Hippocampal formation (tissue), 2 donors: ENCODE results near the gene BLVRB.
"Not testable (repeated sequence)": the region's sequence is repeated elsewhere in the genome, so short reads cannot be mapped to it uniquely, and the experiment has no call there.

Experiments
- DNase-seq, 2 donors: peaks; one replicate each; lab custom pipeline; 2025; lab: John Stamatoyannopoulos, UW

BLVRB gene

DNA sequence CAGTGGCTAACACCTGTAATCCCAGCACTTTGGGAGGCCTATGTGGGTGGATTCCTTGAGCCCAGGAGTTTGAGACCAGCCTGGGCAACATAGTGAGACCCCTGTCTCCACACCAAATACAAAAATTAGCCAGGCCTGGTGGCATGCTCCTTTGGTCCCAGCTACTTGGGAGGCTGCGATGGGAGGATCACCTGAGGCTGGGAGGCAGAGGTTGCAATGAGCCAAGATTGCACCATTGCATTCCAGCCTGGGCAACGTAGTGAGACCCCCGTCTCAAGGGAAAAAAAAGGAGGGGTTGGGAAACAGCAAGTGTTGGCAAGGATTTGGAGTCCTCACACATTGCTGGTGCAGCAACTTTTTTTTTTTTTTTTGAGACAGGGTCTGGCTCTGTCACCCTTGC, 20.5 kb upstream of the BLVRB start:
- DNase-seq = no peak

DNA sequence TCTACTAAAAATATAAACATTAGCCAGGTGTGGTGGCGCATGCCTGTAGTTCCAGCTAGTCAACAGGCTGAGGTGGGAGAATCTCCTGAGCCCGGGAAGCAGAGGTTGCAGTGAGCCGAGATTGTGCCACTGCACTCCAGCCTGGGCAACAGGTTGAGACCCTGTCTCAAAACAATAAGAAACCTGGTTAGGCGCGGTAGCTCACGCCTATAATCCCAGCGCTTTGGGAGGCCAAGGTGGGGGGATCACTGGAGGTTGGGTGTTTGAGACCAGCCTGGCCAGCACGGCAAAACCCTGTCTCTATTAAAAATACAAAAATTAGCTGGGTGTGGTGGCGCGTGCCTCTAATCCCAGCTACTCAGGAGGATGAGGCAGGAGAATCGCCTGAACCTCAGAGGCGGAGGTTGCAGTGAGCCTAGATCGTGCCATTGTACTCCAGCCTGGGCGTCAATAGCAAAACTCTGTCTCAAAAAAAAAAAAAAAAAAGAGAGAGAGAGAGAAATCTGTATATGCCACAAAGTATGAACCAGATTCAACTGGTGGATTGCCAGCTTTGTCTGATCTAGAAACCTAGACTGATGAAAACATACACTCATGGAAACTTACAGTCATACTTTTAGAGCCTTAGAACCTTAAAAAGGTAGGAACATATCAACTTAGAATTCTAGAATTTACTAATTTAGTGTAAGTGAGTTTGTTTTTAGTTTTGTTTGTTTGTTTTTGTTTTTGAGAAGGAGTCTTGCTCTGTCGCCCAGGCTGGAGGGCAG, 10.5 kb upstream of the BLVRB start:
- DNase-seq = not testable (repeated sequence)

DNA sequence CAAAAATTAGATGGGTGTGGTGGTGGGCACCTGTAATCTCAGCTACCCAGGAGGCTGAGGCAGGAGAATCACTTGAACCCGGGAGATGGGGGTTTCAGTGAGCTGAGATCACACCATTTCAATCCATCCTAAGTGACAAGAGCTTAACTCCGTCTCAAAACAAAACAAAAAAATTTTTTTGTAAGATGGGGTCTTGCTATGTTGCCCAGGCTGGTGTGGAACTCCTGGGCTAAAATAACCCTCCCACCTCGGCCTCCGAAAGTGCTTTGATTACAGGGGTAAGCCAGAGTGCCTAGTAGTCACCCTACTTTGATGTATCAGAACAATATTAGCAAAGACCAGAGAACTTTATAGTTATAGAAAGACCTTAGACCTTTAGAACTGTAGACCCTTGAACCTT, 9.2 kb upstream of the BLVRB start:
- DNase-seq = no peak

DNA sequence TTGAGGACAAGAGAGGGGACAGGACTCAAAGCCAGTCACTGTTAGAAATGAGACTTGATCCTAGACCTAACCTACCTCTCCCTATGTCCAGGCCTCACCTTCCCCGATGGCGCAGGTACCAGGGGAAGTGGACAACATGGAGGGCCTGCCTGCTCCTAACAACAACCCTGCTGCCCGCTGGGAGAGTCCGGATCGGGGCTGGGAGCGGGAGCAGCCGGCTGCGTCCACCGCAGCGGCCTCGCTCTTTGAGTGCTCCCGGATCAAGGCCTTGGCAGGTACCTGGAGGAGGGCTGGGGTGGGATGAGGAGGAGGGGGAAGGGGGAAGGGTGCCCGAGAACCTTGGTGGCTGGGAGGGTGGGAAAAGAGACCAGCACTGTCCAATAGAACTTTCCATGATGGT, 7.0 kb upstream of the BLVRB start:
- DNase-seq = no peak

DNA sequence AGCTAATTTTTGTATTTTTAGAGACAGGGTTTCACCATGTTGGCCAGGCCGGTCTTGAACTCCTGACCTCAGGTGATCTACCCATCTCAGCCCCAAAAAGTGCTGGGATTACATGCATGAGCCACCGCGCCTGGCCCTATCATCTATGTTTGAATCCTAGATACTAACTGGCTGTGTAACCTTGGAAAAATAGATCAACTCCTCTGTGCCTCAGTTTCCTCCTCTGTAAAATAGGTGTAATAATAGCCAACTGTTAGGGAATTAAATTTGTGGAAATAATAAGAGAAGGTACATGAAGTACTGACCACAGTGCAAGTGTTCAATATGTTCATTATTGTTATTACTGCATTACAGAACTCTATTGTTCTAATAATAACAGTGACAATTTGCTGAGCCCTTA, 5.6 kb upstream of the BLVRB start:
- no peak for DNase-seq

DNA sequence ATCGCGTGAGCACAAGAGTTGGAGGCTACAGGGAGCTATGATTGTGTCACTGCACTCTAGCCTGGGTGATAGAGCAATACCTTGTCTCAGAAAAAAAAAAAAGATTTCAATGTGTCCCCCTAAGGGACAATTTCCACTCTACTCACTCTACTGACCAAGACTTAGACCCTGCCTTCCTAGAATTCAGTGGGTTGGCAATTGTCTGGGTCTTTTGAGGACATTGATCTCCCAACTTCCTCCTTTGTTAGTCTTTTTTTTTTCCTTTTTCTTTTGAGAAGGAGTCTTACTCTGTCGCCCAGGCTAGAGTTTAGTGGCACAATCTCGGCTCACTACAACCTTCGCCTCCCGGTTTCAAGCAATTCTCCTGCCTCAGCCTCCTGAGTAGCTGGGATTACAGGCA, 3.5 kb upstream of the BLVRB start:
- no peak for DNase-seq

DNA sequence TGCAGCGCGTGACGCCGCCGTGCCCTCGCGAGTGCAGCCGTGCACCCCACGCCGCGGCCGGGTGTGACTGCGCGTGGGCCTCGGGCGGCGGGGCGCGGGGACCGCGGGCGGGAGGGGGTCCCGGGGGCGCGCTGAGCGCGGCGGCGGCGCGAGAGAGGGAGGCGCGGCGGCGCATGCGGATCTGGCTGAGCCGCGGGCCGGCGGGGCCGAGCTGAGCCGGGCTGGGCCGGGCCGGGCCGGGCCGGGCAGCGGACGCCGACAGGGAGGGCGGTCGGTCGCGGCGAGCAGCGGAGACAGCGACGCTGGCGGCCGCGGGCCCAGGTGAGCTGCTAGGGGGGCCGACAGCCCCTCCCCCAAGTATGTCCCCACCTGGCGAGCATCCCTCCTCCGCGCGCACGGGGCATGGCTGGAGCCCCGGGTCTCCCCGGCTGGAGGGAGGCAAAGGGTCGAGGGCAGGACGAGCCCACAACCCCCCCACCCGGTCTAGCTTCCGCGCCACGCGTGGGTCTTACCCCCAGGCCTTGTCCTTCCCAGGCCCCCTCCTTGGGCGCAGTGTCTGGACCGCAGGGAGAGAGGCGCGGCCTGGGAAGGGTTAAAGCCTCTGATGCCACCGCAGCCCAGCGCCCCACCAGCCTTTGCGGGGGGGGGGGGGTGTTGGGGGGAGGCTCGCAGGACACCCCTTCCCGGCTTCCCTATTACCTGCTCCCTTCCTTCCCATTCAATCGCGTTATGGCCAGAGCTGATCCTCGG, 1.6 kb upstream of the BLVRB start, which contains the start of gene SPTBN4:
Gene SPTBN4, plus strand, starts transcription at position 17 of the 750 bp plus-strand sequence. CDS start 5,621 bp downstream, outside the sequence.
- peak in 1 of 2 donors; percentile 10 for DNase-seq

DNA sequence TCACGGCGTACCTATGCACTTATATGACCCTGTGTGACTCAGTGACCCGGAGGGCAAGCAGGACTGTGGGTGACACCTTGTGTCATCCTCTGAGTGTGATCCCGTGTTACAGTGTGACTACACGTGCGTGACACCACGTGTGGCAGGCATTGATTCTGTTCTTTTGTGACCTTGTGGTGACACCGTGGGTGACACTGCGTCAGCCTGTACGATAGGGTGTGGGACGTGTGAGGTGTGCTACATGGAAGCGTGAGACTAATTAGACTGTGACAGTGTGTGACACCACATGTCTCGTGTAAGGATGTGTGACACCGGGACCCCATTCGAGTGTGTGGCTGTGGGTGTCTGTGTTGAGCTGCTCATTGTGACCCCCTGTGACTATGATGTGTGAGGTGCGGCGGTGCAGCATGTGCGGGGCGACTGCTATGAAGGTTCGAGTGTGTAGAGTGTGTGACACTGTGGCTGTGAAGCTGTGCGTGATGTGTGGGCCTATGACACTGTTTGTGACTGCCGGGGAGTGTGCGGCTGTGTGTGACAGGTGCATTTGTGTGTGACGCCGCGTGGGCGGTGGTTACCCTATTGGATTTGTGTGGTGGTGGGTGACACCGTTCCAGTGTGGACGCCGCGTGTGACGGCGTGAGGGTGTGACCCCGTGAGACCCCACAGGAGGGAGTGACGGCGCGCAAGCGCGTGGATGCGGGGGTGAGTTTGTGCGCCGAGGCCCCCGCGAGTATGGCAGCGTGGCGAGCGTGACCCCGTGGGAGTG, 857 bp upstream of the BLVRB start:
- DNase-seq = no peak

DNA sequence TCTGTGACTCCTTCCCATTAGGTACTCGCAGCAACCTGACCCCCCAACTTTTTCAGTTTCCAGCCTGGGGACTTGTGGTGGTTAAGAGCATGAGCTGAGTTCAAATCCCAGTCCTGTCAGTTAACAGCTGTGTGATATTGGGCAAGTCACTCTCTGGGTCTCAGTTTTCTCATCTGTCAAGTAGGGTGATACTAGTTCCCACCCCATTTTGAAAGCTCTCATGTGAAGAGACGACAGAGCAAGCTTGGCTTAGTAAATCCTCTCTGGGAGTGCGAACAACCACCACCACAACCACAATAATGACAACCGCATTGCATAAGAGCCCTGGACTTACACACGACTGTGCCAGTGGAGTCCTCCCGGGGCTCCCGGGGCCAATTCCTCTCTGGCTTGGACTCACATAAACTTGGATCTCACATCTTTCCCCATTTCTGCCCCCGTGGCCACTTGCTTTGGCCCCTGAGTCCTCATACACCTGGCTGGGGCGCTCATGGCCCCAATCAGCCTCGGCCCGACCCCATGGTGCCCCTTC, 454 bp downstream of the BLVRB start:
- DNase-seq = peak in 1 of 2 donors; percentile 6

DNA sequence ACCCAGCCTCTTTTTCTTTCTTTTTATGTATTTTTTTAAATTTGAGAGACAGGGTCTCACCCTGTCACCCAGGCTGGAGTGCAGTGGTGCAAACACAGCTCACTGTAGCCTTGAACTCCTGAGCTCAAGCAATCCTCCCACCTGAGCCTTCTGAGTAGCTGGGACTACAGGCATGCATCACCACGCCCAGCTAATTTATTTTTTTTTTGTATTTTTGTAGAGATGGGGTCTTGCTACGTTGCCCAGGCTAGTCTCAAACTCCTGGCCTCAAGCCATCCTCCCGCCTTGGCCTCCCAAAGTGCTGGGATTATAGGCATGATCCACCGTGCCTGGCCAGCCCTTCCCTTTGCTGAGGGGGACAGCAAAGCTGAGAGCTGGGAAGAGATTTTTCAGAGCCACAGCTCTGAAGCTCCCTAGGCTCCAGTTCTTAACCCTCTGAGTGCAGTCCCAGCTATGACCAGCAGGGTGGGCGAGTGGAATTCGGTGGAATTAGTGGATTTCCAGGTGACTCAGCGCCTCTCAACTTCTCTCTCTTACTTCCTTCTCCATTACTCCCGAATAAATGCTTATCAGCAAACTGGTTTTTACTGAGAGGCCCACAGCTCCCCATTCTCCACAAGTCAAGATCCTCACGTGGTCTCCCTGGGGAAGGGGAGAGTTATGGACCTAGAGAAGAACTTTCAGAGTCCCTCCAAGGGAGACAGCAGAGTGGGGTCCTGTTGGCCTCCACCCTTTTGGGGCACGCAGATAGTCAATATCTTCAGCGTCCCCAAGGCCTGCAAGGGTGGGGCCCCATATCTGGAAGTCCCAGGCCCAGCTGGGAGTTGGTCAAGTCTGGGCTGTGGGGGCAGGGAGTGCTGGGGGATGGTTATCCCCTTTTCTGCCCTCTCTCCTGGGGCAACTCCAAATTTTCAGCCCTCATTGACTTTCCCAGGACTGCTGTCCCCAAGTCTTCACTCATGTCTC, 1.2 kb downstream of the BLVRB start:
- peak; percentile 59 to 60 for DNase-seq

DNA sequence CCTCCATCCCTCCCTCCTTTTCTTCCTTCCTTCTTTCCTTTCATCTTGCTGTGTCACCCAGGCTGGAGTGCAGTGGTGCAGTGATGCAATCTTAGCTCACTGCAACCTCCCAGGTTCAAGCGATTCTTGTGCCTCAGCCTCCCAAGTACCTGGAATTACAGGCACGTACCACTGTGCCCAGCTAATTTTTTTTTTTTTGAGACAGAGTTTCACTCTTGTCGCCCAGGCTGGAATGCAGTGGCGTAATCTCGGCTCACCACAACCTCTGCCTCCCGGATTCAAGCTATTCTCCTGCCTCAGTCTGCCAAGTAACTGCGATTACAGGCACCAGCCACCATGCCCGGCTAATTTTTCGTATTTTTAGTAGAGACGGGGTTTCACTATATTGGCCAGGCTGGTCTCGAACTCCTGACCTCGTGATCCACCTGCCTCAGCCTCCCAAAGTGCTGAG, 1.9 kb downstream of the BLVRB start:
- DNase-seq = not testable (repeated sequence)

DNA sequence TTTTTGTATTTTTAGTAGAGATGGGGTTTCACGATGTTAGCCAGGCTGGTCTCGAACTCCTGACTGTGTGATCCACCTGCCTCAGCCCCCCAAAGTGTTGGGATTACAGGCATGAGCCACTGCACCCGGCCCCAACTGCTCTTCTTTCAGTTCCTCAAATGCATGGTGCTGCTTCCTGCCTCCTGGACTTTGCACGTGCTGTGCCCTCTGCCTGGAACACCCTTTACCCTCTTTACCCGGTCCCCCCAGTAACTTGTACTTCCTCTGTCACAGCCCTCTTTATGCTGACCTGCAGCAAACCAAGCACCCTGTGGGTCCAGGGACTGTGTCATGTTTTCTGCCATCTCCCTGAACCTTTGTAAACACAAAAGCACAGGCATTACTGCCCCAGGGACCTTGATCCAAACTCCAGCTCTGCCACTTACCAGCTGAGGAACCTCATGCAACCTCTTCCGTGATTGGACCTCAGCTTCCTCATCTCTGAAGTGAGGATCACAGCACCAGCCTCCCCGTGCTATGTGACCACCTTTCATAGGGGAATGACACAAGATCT, 3.8 kb downstream of the BLVRB start:
- DNase-seq = no peak

DNA sequence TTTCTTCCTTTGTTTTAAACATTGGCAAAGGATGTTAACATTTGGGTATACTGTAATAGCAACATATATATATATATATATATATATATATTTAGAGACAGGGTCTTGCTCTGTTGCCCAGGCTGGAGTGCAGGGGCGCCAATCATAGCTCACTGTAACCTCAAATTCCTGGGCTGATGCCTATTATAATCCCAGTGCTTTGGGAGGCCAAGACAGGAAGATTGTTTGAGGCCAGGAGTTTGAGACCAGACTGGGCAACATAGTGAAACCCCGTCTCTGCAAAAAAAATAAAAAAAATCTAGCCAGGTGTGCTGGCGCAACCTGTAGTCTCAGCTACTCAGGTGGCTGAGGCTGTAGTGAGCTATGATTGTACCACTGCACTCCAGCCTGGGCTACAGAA, 5.4 kb downstream of the BLVRB start:
- DNase-seq = no peak

DNA sequence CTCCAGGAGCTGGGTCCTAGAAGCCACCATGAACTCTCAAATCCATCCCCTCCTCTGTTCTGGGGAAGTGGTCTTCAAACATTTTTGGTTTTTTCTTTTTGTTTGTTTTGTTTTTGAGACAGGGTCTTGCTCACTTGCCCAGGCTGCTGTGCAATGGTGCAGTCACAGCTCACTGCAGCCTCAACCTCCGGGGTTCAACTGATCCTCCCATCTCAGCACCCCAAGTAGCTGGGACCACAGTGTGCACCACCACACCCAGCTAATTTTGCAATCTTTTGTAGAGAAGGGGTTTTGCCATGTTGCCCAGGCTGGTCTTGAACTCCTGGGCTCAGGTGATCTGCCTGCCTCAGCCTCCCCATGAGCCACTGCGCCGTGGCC, 7.0 kb downstream of the BLVRB start:
- no peak for DNase-seq

DNA sequence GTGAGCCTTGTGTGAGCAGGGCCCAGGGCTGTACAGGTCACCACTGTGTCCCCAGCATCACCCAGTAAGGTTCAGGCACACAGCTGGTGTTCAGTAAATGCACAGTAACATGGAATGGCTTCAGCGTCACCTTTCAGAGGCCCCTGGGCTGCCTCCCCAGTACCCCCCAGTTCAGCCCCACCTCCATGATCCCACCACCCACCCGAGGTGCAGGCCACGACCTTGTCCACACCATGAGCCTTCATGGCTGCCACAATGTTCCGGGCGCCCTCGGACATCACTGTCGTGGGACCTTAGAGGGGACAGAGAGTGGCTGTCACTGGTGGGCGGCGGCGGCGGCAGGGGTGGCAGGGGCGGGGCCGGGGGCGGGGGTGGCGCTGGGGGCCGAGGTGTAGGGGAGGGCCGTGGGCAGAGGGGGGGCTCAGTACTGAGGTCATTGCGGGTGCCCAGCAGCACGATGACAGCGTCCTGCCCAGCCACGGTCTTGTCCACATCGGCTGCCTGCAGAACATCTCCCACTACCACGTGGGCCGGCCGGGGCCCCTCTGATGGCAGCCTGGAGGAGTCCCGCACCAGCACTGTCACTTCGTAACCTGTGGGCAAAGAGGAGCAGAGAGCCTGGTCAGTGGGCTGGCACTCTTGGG, 7.5 kb downstream of the BLVRB start:
- no peak for DNase-seq

DNA sequence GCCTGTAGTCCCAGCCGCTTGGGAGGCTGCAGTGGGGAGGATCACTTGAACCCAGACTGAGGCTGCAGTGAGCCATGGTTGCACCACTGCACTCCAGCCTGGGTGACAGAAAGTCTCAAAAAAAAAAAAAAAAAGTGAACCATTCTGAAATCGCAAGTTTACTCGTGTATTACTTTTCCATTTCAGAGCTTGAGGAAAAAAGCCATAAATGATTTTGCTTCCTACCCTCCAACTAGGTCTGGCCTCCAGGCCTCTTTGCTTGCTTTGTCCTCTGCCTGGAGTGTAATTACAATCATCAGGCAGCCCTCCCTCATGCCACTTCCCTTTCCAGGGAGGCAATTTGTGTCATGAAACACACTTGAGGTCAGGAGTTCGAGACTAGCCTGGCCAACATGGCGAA, 8.5 kb downstream of the BLVRB start:
- no peak for DNase-seq

DNA sequence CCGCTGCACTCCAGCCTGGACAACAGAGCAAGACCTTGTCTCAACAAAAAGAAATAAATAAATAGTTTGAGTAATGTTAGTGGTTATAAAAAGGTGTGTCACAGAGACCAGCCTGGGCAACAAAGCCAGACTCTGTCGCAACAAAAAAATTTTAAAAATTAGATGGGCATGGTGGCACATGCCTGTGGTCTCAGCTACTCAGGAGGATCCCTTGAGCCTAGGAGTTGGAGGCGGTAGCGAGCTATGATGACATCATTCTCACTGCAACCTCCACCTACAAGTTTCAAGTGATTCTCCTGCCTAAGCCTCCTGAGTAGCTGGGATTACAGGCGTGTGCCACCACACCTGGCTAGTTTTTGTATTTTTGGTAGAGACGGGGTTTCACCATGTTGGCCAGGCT, 11.6 kb downstream of the BLVRB start:
- DNase-seq = not testable (repeated sequence)

DNA sequence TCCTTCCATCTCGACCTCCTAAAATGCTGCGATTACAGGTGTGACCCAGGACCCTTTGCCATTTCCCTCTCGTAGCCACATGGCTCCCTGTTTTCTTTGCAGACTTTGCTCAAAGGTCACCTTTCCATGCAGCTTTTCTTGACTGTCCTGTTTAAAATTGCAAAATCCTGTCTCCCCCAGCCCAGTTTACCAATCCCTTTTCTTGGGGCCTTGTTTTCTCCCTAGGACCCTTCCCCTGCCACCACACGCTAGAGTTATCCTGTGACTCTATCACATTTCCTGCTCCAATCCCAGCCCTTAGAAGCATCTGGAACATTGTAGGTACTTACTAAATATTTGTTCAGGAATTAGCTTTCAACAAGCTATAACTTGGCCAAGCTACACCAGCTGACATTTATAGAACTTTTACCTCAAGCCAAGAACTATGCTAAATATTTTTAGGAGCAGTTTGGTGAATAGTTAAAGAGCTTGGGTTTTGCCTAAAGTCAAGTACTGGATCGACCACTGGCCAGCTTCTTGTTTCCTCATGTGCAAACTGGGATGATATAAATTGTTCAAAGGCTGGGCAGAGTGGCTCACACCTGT, 12.3 kb downstream of the BLVRB start:
- no peak for DNase-seq

DNA sequence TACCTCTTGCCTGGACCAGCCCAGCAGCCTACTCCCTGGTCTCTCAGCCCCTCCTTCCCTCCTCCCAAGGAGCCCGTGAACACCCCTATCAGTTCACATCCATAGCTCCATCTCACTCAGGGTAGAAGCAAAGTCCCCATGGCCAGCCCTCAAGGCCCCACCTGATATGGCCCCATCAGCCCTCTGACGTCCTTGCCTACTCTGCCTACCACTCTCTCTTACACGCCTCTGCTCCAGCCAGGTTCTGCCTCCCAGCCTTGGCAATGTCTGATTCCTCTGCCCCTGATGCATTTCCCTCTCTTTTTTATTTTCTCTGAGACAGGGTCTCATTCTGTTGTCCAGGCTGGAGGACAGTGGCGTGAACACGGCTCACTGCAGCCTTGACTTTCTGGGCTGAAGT, 13.5 kb downstream of the BLVRB start:
- no peak for DNase-seq

DNA sequence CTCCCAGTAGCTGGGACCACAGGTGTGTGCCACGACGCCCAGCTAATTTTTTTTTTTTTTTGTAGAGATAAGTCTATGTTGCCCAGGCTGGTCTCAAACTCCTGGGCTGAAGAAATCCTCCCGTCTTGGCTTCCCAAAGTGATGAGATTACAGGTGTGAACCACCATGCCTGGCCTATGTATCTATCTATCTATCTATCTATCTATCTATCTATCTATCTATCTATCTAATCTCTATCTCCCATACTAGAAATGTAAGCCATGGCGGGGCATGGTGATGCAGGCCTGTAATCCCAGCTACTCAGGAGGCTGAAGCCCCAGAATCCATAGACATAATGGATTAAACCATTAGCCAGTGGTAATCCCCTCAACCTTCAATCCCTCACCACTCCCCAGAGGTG, 14.9 kb downstream of the BLVRB start:
- DNase-seq = no peak
